ENCODE results near the gene RARS2. TPM values are rescaled to one million over a fixed set of nuclear protein-coding genes. Genes with fewer than 3 reads are reported as not detected.

Gene RARS2
- total and polyA plus RNA-seq, 2 of the 8 experiments (the other 6 are each of a cell fraction or from before 2014, with no cell fraction given), result 10.2 to 40.5 TPM

DNA sequence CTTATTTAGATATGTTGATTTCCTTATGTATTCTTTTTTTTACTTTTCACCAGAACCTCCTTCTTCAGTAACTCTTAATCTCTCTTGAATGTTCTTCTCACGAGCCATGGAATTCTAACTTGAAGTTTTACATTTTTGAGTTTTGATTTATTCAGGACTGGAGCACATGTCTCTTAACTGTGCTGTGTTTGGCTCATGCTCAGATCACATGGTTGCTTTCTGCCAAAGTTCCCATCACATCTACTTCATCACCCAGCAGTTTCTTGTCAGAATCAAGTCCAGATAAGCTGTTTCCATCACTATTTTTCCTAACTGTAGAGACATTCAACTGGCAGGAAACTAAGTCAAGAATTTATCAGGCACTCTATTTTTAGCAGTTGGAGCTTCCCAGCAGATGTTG lies 85.3 kb downstream of the RARS2 start:
- POLR2A ChIA-PET (ENCODE audit: partially characterized antibody), result interaction anchor here (0.9 to 1.2 kb wide), 2 partner anchors 7 to 166 kb away, joined by 3 read pairs; no protein-coding TSS in a partner anchor
- no peak overlapping the region for H3K23ac ChIP-seq (ENCODE audit: insufficient read length)
- peaks cover 0 to 4% (median under 1%) of the 10 kb centered on the region in 4 experiments; a peak in 2 of 8 replicates for H3K36me3 ChIP-seq (ENCODE audit: control insufficient read depth in 2 of 4, insufficient read depth in 4 of 4, low read length in 3 of 4)
- TF ChIP-seq CBX8 (IDR thresholded peaks at IDR 0.05; ENCODE audit: borderline replicate concordance, low read depth, low read length) (no peak), SP1 (IDR thresholded peaks at IDR 0.05; ENCODE audit: low read depth, low read length) (no peak), KDM4A (IDR thresholded peaks at IDR 0.05; ENCODE audit: low read depth, low read length, severe bottlenecking) (no peak), RXRA (IDR thresholded peaks at IDR 0.05; ENCODE audit: insufficient read depth, low read depth, low read length) (no peak), RFX5 (IDR thresholded peaks at IDR 0.05; ENCODE audit: borderline replicate concordance, low read depth, low read length) (no peak), HDAC6 (IDR thresholded peaks at IDR 0.05; ENCODE audit: low read depth, low read length) (no peak), SRF (IDR thresholded peaks at IDR 0.05; ENCODE audit: low read depth, low read length) (no peak), SAP30 (IDR thresholded peaks at IDR 0.05; ENCODE audit: insufficient read depth, insufficient replicate concordance, low read length) (no peak), TAF7 (optimal IDR thresholded peaks at IDR 0.05; ENCODE audit: borderline replicate concordance, low read depth, low read length) (no peak), RAD21 (IDR thresholded peaks at IDR 0.05 in 1 of 2, conservative IDR thresholded peaks at IDR 0.05 in 1 of 2; ENCODE audit: low read depth in 2 of 2, low read length in 2 of 2) (no peak), ATF3 (IDR thresholded peaks at IDR 0.05; ENCODE audit: insufficient read depth, low read depth, low read length) (no peak), SIN3A (conservative IDR thresholded peaks at IDR 0.05 in 1 of 2, IDR thresholded peaks at IDR 0.05 in 1 of 2; ENCODE audit: low read depth in 1 of 2, low read length in 2 of 2) (no peak), BRCA1 (IDR thresholded peaks at IDR 0.05; ENCODE audit: low read depth, low read length) (no peak)

More for the DNA sequence above, 85.3 kb downstream of the RARS2 start:
- Histone ChIP-seq H2BK20ac (ENCODE audit: low read length) (no peak overlapping the region), H3K56ac (replicated peaks; ENCODE audit: insufficient read length, low read depth, low read length) (no peak overlapping the region), H3K27ac (ENCODE audit: low read depth, low read length) (no peak overlapping the region), H4K20me1 (replicated peaks in 1 of 2; ENCODE audit: control insufficient read depth in 1 of 2, insufficient read depth in 2 of 2, low read length in 2 of 2) (peaks cover 0 to 2% of the 10 kb centered on the region in 2 experiments), H3K4me2 (ENCODE audit: insufficient read depth in 1 of 2, low read depth in 2 of 2, low read length in 2 of 2) (no peak overlapping the region), H3K79me1 (ENCODE audit: low read depth, low read length) (no peaks in the 10 kb centered on the region), H2BK15ac (ENCODE audit: low read length) (no peak overlapping the region), H3K79me2 (ENCODE audit: control insufficient read depth in 1 of 2, insufficient read depth in 2 of 2, low read length in 2 of 2) (no peaks in the 10 kb centered on the region), H3K18ac (ENCODE audit: extremely low read depth, low read length) (no peak overlapping the region), H3K4ac (replicated peaks; ENCODE audit: insufficient read length, low read depth, low read length) (no peak overlapping the region), H3K9ac (replicated peaks in 1 of 4; ENCODE audit: extremely low read depth in 1 of 4, low read depth in 3 of 4, low read length in 3 of 4) (no peak overlapping the region), H2BK5ac (ENCODE audit: low read depth, low read length) (no peak overlapping the region), H2AK5ac (ENCODE audit: low read depth, low read length) (no peak overlapping the region), H3K23me2 (ENCODE audit: low read depth, low read length) (no peaks in the 10 kb centered on the region), H4K8ac (ENCODE audit: extremely low read depth, insufficient read depth, low read length) (no peak overlapping the region), H3K4me1 (replicated peaks in 1 of 4; ENCODE audit: control insufficient read depth in 3 of 4, insufficient read depth in 4 of 4, low read length in 3 of 4) (no peaks in the 10 kb centered on the region), H4K5ac (ENCODE audit: insufficient read length, low read depth, low read length) (no peak overlapping the region), H3K14ac (ENCODE audit: insufficient read length) (no peak overlapping the region), H2BK120ac (replicated peaks; ENCODE audit: low read depth, low read length) (no peak overlapping the region), H2AFZ (ENCODE audit: low read length) (no peak overlapping the region), H3K4me3 (ENCODE audit: extremely low read depth in 1 of 4, insufficient read depth in 2 of 4, low read depth in 3 of 4, low read length in 4 of 4) (no peak overlapping the region), H3K27me3 (replicated peaks in 1 of 4; ENCODE audit: control insufficient read depth in 3 of 4, extremely low read depth in 1 of 4, insufficient read depth in 3 of 4, low read length in 3 of 4) (no peaks in the 10 kb centered on the region), H2BK12ac (ENCODE audit: low read depth, low read length) (no peak overlapping the region), H4K91ac (replicated peaks; ENCODE audit: insufficient read length, low read length) (no peak overlapping the region), H3K9me3 (ENCODE audit: insufficient read depth in 2 of 2, low read depth in 1 of 2, low read length in 1 of 2) (no peaks in the 10 kb centered on the region)
- DNase-seq (ENCODE audit: low read depth in 1 of 2, low spot score in 2 of 2) (no peak), FAIRE-seq (no peak)
- CTCF ChIA-PET (ENCODE audit: partially characterized antibody), result interaction anchor here (2.1 kb wide), 1 partner anchor 20 kb away, joined by 7 read pairs; no protein-coding TSS in a partner anchor
- WGBS, 2 experiments (ENCODE audit: extremely low coverage in 1 of 2, insufficient coverage in 1 of 2, insufficient read length in 1 of 2, insufficient replicate concordance in 2 of 2, low coverage in 1 of 2, low lambda C conversion rate in 2 of 2, missing lambda C conversion rate in 1 of 2), result 88% methylated on average over 1 of the region's 1 CpG; no CpG with 5 or more reads in 1 of the 2 experiments

Measured in H1 (cell line).